HUES64 (cell line): Measurements from ENCODE around the gene TLCD1.

Experiments
- H3K27ac ChIP-seq: 2 replicates; pipeline ENCODE4 v1.7.0; 2013; ENCODE audit warnings: low read depth, low read length, inconsistent platforms
- H3K27me3 ChIP-seq: 2 replicates; pipeline ENCODE4 v1.6.1; 2013; ENCODE audit warnings: mild to moderate bottlenecking, low read length; ENCODE audit not compliant: insufficient read depth
- H3K36me3 ChIP-seq: 2 replicates; pipeline ENCODE4 v1.6.1; 2013; ENCODE audit warnings: mild to moderate bottlenecking, low read length; ENCODE audit not compliant: insufficient read depth
- H3K4me1 ChIP-seq: 2 replicates; pipeline ENCODE4 v1.6.1; 2013; ENCODE audit warnings: mild to moderate bottlenecking, low read length, moderate library complexity; ENCODE audit not compliant: insufficient read depth
- H3K4me3 ChIP-seq: 2 replicates; pipeline ENCODE4 v1.5.1; 2013; ENCODE audit warnings: mild to moderate bottlenecking, low read length, moderate library complexity
- H3K9ac ChIP-seq: 2 replicates; pipeline ENCODE4 v1.6.1; 2013; ENCODE audit warnings: mild to moderate bottlenecking, low read depth, low read length
- H3K9me3 ChIP-seq: 2 replicates; pipeline ENCODE4 v1.6.1; 2013; ENCODE audit warnings: low read depth, low read length; ENCODE audit not compliant: insufficient read depth
- WGBS: fragments of 150-250, 120-280 bp; methylation state at CpG from one replicate; pipeline ENCODE4 v1.1.7; 2013; ENCODE audit warnings: missing lambda C conversion rate; 5-methylcytosine and 5-hydroxymethylcytosine counted together

Gene TLCD1

DNA sequence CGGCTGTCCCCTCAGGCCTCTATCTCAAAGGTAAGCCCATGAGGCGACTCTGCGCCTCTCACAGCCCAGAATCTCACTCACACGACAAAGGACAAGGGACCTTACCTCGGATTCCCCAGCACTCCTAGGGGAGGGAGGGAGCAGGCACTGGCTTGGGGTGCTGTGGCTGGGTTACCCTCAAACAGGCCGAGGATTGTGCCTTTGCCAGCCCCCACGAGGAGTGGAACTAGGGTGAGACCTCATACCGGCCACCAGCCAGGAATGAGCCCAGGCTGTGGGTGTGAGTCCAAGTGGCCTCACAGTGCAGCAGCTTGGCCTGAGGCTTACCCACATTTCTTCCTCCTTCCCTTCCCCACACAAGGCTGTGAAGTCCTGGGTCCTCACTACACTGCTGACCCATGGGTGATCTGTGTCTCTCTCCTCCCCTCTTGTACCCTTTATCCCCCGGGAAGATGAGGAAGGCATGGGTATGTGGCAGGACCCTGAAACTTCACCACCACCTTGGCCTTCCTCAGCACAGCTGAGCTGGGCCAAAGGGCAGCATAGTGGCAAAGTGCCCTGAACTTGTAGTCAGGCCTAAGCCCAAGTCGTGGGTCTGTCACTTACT is 20.2 kb downstream of the TLCD1 start:
- Histone ChIP-seq H3K4me1 (peaks cover 4% of the 10 kb centered on the region; the same call in 1 of the 2 replicates), H3K27ac (no peak overlapping the region), H3K9me3 (no peaks in the 10 kb centered on the region), H3K36me3 (peaks cover 35% of the 10 kb centered on the region), H3K4me3 (no peak overlapping the region), H3K9ac (0 out of 2 replicates have a peak overlapping the region, but pooled peaks have one; percentile 29), H3K27me3 (no peaks in the 10 kb centered on the region)
- WGBS, result 90% methylated on average over 10 of the region's 10 CpGs

DNA sequence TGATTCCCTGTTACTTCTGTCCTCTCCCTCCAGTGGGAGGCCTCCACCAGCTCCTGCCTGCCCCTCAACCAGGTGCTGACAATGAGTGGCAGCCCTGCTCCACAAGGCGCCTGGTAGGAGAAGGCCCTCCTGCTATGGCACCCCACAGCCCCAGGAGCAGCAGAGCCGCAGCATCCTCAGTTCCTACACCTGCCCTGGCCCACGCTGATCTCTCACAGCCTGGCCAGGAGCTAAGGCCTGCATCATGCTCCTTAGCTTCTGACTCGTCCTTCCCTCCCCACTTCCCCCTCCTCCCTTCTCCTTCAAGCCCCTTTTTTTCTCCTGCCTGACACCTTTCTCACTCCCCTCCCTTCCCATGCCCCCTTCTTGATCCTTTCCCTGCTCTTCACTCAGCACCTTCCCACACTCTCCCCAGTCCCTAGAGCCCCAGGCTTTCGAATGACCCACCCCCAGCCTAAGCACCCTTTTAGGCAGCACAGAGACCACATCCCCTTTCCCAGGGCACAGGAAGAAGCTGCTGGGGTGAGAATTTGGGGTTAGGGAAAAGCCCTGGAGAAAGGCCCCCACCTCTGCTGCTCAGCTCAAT is 20.9 kb downstream of the TLCD1 start:
- WGBS, result 79% methylated on average over 5 of the region's 5 CpGs
- no peak overlapping the region for H3K9ac ChIP-seq
- H3K4me1 ChIP-seq, result peaks cover 4% of the 10 kb centered on the region; the same call in 1 of the 2 replicates
- H3K27me3 ChIP-seq, result no peaks in the 10 kb centered on the region
- no peaks in the 10 kb centered on the region for H3K9me3 ChIP-seq
- no peak overlapping the region for H3K4me3 ChIP-seq
- no peak overlapping the region for H3K27ac ChIP-seq
- peaks cover 41% of the 10 kb centered on the region for H3K36me3 ChIP-seq

- Histone ChIP-seq H3K4me1 (peaks cover 4% of the 10 kb centered on the region; the same call in 1 of the 2 replicates), H3K27ac (no peak overlapping the region), H3K36me3 (peaks cover 50% of the 10 kb centered on the region), H3K9ac (no peak overlapping the region), H3K27me3 (no peaks in the 10 kb centered on the region), H3K9me3 (no peaks in the 10 kb centered on the region), H3K4me3 (no peak overlapping the region)
- 94% methylated on average over 14 of the region's 14 CpGs for WGBS
These were observed 21.7 kb downstream of the TLCD1 start for GRCh38 chr17:28704219-28704858.

DNA sequence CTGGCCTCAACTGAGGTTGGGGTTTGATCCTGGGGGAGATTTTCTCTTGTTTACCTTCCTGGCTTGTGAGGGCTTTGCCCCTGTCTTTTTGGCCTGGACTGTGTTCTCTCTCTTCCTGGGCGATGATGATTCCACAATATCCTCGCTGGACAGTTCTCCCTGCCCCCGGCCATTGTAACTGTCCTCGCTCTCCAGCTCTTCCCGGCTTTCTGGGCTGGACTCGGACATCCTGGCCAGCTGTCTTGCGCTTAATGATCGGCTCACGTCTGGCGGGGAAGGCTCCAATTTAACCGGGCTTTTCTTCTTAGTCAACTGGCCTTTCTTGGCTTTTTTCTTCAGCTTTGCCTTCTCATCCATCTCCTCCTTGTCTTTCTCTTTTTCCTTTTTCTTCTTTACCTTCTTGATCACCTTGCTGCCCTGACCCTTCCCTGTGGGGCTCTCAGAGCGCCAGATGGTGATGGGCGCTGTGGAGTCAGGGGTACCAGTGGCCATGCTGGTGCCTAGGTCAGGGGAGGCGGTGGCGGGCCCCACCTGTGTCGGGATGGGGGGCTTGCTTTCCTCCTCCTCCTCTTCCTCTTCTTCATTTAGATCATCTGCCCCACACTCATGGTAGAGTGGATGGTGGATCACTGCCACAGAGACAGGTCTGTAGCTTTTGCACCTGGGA is 22.3 kb downstream of the TLCD1 start:
- Histone ChIP-seq H3K4me3 (no peak overlapping the region), H3K27me3 (no peaks in the 10 kb centered on the region), H3K4me1 (peaks cover 4% of the 10 kb centered on the region; the same call in 1 of the 2 replicates), H3K9ac (no peak overlapping the region), H3K27ac (no peak overlapping the region), H3K9me3 (no peaks in the 10 kb centered on the region), H3K36me3 (peaks cover 56% of the 10 kb centered on the region)
- WGBS, result 95% methylated on average over 16 of the region's 16 CpGs

- H3K4me3 ChIP-seq, result no peak overlapping the region
- H3K9me3 ChIP-seq, result no peaks in the 10 kb centered on the region
- peaks cover 4% of the 10 kb centered on the region; the same call in 1 of the 2 replicates for H3K4me1 ChIP-seq
- H3K27ac ChIP-seq, result no peak overlapping the region
- H3K36me3 ChIP-seq, result peaks cover 66% of the 10 kb centered on the region
- H3K9ac ChIP-seq, result no peak overlapping the region
- no peaks in the 10 kb centered on the region for H3K27me3 ChIP-seq
- WGBS, result 66% methylated on average over 3 of the region's 3 CpGs
These were observed 23.3 kb downstream of the TLCD1 start for GRCh38 chr17:28702752-28703150.

DNA sequence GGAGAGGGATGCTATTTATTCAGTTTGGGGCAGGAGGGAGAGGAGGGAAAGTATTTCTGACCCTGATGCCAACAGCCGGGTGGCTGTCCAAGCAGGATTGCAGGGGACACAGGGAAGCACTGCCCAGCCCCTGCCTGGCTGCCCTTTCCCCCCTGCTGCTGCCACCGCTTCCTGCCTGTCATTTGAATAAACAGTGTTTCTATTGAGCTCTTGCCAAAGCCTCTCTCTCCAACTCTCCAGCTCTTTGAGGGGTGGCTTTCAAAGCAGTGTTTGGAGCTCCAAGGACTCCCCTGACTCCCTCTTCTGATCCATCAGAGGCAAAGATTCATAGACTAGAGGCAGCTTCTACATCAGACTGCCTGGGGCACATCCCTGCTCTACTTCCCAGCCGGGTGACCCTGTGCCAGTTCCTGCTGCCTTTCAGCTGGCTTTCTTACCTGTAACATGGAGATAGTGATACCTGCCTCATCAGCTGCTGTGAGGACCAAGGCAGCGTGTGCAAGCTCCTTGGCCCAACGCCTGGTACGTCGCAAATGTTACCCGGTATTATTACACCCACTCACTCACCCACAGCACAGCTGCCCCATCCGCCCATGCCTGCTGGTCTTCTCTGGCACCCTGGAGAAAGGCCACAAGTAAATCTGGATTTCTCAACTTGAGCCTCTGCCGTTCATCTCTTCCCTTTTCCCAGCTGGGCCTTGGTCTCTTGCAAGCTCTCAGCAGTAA is 23.8 kb downstream of the TLCD1 start:
- H3K27me3 ChIP-seq, result no peaks in the 10 kb centered on the region
- 0 out of 2 replicates have a peak overlapping the region, but pooled peaks have one; percentile 1 for H3K9ac ChIP-seq
- H3K4me3 ChIP-seq, result no peak overlapping the region
- WGBS, result 91% methylated on average over 10 of the region's 10 CpGs
- H3K27ac ChIP-seq, result no peak overlapping the region
- H3K4me1 ChIP-seq, result peaks cover 3% of the 10 kb centered on the region; the same call in 1 of the 2 replicates
- H3K36me3 ChIP-seq, result peaks cover 71% of the 10 kb centered on the region
- H3K9me3 ChIP-seq, result no peaks in the 10 kb centered on the region

GRCh38 chr17:28700830-28701492 is 25.1 kb downstream of the TLCD1 start:
- H3K27ac ChIP-seq, result no peak overlapping the region
- no peaks in the 10 kb centered on the region for H3K9me3 ChIP-seq
- H3K27me3 ChIP-seq, result no peaks in the 10 kb centered on the region
- 92% methylated on average over 10 of the region's 10 CpGs for WGBS
- H3K36me3 ChIP-seq, result peaks cover 84% of the 10 kb centered on the region
- H3K9ac ChIP-seq, result no peak overlapping the region
- H3K4me3 ChIP-seq, result no peak overlapping the region
- H3K4me1 ChIP-seq, result no peaks in the 10 kb centered on the region

- no peaks in the 10 kb centered on the region for H3K9me3 ChIP-seq
- no peak overlapping the region for H3K27ac ChIP-seq
- peaks cover 90% of the 10 kb centered on the region for H3K36me3 ChIP-seq
- no peaks in the 10 kb centered on the region for H3K4me1 ChIP-seq
- no peak overlapping the region for H3K9ac ChIP-seq
- H3K27me3 ChIP-seq, result no peaks in the 10 kb centered on the region
- H3K4me3 ChIP-seq, result no peak overlapping the region
- WGBS, result 95% methylated on average over 8 of the region's 8 CpGs
These were observed 25.8 kb downstream of the TLCD1 start for GRCh38 chr17:28700278-28700677.

DNA sequence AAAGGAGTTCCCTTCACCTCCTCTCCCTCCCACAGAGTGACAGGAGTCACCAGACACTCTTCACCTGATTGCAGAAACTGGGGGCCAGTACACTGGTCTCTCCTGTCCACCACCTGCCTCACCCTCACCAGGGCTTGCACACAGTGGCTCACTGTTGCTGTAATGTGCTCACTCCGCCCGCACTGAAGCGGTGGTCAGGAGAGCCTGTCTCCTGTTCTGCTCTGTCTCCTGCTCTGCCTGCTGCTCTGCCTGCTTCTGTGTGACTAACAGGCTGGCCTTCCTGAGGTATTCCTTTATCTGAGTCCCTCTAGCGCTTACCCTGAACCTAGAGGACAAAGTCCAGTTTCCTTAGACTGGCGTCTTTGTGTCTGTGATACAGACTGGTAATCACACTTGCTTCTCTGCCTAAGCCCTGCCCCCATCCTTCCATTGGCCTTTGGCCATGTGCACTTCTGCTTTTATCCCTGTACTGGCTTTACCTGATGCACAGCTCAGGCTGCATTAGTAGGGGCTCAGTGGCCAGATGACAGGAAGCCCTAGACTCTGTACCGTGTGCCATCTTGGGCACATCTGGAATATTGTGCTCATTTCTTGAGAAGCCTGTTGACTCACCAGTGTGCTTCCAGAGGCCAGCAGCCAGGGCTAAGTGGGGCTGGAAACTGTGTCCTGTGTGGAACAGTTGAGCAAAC is 27.6 kb downstream of the TLCD1 start:
- Histone ChIP-seq H3K4me1 (no peaks in the 10 kb centered on the region), H3K9me3 (no peaks in the 10 kb centered on the region), H3K27ac (no peak overlapping the region), H3K9ac (no peak overlapping the region), H3K27me3 (no peaks in the 10 kb centered on the region), H3K4me3 (no peak overlapping the region), H3K36me3 (peaks cover 100% of the 10 kb centered on the region)
- 94% methylated on average over 6 of the region's 6 CpGs for WGBS

GRCh38 chr17:28693869-28694268 is 32.2 kb downstream of the TLCD1 start:
- Histone ChIP-seq H3K9ac (no peak overlapping the region), H3K4me1 (no peaks in the 10 kb centered on the region), H3K36me3 (peaks cover 94% of the 10 kb centered on the region), H3K27me3 (no peaks in the 10 kb centered on the region), H3K27ac (no peak overlapping the region), H3K4me3 (no peak overlapping the region), H3K9me3 (no peaks in the 10 kb centered on the region)
- 94% methylated on average over 1 of the region's 1 CpG for WGBS
